ENCODE data around the gene ZGRF1. TPM values are rescaled to one million over a fixed set of nuclear protein-coding genes. Genes with fewer than 3 reads are reported as not detected.

The ZGRF1 gene
- total RNA-seq: 4.1 and 5.3 TPM in 2 replicates

GRCh38 chr4:112636688-112637551 lies at the start of gene ZGRF1, which contains the start of gene LARP7:
ZGRF1 (minus strand) TSS chr4:112636909; CDS start chr4:112633176, 3,733 bp downstream.
LARP7 (plus strand) TSS chr4:112637143; CDS start chr4:112644670, 7,527 bp downstream.

DNA sequence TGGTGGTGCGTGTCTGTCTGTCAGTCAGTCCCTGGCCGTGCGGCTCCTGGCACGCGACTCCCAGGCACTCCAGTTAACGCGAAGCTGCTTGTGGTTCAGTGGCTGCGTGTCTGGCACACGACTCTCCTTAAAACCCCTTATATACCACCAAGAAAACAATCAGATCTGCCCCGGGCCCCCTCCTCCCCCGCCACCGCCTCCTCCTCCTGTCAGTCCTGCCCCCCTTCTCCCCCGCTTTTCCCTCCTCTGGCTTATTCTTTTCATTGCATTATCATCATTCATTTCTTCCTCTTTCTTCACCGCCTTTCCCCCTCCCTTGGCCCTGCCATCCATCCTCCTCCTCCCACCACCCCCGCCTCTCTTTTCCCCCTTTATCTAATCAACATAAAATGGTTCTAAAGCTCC lies 120.6 kb downstream of the ZGRF1 start, which contains the start of gene NEUROG2:
TSS of gene NEUROG2 (minus strand) at position 115 of the 405 bp plus-strand sequence. CDS start 705 bp downstream, outside the sequence.

Other genes with a start within 250 kb of the ZGRF1 start
- not detected in 2 replicates for gene NEUROG2, start 120.7 kb downstream of the ZGRF1 start, total RNA-seq
- gene LARP7, start 234 bp upstream of the ZGRF1 start, total RNA-seq: 16.3 and 26.8 TPM in 2 replicates